DMS153 (cell line): ENCODE data around the gene DNAH9.

Experiments
- DNase-seq: peaks from one replicate; lab custom pipeline; 2025; lab: John Stamatoyannopoulos, UW

The DNAH9 gene, protein sequence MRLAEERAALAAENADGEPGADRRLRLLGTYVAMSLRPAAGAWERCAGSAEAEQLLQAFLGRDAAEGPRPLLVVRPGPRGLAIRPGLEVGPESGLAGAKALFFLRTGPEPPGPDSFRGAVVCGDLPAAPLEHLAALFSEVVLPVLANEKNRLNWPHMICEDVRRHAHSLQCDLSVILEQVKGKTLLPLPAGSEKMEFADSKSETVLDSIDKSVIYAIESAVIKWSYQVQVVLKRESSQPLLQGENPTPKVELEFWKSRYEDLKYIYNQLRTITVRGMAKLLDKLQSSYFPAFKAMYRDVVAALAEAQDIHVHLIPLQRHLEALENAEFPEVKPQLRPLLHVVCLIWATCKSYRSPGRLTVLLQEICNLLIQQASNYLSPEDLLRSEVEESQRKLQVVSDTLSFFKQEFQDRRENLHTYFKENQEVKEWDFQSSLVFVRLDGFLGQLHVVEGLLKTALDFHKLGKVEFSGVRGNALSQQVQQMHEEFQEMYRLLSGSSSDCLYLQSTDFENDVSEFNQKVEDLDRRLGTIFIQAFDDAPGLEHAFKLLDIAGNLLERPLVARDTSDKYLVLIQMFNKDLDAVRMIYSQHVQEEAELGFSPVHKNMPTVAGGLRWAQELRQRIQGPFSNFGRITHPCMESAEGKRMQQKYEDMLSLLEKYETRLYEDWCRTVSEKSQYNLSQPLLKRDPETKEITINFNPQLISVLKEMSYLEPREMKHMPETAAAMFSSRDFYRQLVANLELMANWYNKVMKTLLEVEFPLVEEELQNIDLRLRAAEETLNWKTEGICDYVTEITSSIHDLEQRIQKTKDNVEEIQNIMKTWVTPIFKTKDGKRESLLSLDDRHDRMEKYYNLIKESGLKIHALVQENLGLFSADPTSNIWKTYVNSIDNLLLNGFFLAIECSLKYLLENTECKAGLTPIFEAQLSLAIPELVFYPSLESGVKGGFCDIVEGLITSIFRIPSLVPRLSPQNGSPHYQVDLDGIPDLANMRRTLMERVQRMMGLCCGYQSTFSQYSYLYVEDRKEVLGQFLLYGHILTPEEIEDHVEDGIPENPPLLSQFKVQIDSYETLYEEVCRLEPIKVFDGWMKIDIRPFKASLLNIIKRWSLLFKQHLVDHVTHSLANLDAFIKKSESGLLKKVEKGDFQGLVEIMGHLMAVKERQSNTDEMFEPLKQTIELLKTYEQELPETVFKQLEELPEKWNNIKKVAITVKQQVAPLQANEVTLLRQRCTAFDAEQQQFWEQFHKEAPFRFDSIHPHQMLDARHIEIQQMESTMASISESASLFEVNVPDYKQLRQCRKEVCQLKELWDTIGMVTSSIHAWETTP (N-terminal part only)

DNA sequence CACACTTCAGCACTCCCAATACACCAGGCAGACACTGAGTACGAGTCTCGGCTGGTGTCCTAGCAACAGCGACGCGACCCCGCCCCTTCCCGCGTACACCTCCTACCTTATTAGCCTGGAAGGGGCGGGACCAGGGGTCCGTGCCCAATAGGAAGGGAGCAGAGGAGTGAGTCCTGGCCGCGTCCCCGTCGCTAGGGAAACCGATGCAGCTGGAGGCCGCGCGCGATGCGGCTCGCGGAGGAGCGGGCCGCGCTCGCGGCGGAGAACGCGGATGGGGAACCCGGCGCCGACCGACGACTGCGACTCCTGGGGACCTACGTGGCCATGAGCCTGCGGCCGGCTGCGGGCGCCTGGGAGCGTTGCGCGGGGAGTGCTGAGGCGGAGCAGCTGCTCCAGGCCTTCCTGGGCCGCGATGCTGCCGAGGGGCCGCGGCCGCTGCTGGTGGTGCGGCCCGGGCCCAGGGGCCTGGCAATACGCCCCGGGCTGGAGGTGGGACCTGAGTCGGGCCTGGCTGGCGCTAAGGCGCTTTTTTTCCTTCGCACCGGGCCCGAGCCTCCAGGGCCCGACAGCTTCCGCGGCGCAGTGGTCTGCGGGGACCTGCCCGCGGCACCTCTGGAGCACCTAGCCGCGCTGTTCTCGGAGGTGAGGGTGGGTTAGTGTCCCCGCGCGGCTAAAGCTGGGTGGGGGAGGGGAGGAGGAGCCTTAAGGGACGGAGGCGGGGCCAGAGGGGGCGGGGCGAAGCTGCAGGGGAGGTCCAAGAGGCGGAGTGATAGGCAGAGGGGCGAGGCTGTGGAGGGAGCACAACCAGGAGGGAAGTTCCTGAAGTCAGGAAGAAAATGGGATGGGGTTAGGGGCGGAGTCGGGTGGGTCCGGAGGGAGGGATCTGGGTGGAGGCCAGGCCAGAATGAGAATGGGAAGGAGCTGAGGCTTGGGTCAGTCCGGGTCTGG, at the start of gene DNAH9:
Gene DNAH9, plus strand, starts transcription at position 197 of the 948 bp plus-strand sequence. Its CDS starts 29 bp downstream, at position 226.
- DNase-seq: no peak

DNA sequence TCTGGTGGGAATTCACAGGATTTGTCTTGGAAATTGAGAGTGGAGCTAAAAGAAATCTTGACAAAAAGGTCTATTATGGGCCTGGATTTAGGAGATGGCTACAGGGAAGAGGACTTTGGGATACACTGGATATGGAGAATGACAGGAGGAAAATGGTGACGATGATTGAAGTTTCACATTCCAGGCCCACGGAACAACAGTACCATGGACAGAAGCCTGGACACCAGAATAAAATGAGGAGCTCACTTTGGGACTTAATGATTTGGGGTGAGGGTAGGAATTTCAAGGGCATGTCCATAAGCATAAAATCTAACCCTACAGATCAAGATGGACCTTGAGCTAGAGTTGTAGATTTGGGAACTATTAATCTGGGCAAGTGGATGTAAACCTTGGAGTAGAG, 47.8 kb upstream of the DNAH9 start:
- no peak for DNase-seq

DNA sequence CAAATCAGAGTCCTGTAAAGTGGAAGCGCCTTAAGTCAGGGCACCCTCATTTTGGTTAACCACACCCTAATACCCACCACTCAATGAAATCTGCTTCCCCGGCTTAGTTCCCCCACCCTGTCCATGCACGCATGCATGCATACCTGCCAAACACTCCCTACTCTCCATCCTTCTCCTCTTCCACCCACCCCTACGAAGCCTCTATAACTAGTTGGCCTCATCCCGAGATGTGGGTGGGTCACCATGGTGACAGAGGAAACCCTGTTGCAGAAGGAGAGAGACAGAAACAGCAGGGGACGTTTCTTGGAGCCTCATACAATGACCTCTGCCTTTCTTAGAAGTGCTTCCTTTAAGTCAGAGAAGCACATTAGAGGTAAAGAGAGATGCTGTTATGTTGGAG, 46.8 kb upstream of the DNAH9 start:
- DNase-seq: no peak

- DNase-seq: no peak
Measured at GRCh38 chr17:11553135-11553534, 45.1 kb upstream of the DNAH9 start.

GRCh38 chr17:11554042-11554441, 44.2 kb upstream of the DNAH9 start:
- DNase-seq: no peak

- DNase-seq: no peak
Measured at GRCh38 chr17:11554542-11554941, 43.7 kb upstream of the DNAH9 start.

DNA sequence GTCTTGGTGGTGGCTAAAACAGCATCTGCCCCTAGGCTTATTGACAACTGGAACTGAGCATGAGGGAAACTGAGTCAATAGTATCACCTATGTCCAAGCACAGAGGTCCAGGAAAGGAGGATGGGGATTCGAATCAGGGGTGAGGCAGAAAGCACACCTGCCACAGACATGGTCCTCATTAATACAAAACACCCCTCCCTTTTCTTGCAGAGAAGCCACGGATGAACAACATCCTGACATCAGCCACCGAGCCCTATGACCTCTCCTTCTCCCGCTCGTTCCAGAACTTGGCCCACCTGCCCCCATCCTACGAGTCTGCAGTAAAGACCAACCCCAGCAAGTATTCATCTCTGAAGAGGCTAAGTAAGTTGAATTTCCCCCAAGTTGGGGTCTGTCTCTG, 42.7 kb upstream of the DNAH9 start:
- no peak for DNase-seq

- DNase-seq: no peak
Measured at GRCh38 chr17:11557727-11558452, 40.4 kb upstream of the DNAH9 start.

GRCh38 chr17:11558681-11559234, 39.5 kb upstream of the DNAH9 start:
- DNase-seq: no peak

GRCh38 chr17:11559601-11560000, 38.7 kb upstream of the DNAH9 start:
- no peak for DNase-seq

- DNase-seq: no peak
Measured at GRCh38 chr17:11561281-11561680, 37.0 kb upstream of the DNAH9 start.

DNA sequence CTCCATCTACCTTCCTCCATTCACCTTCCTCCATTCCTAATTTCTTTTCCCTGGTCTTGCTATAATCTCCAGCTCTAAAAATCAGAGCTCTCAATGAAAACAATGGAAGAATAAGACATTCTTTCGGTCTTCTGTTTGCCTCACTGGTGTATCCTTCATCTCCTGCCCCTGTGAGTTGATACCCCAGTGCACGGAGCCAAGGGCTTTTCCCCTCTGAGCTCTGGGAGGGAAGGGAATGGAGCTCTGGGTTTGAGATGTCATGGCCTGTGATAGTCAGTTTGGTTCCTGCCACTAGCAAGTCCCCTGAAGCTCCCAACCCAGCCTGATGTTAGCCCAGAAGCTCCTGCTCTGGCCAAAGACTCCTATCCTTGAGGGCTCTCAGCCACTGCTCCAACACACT, 36.6 kb upstream of the DNAH9 start:
- DNase-seq: no peak

DNA sequence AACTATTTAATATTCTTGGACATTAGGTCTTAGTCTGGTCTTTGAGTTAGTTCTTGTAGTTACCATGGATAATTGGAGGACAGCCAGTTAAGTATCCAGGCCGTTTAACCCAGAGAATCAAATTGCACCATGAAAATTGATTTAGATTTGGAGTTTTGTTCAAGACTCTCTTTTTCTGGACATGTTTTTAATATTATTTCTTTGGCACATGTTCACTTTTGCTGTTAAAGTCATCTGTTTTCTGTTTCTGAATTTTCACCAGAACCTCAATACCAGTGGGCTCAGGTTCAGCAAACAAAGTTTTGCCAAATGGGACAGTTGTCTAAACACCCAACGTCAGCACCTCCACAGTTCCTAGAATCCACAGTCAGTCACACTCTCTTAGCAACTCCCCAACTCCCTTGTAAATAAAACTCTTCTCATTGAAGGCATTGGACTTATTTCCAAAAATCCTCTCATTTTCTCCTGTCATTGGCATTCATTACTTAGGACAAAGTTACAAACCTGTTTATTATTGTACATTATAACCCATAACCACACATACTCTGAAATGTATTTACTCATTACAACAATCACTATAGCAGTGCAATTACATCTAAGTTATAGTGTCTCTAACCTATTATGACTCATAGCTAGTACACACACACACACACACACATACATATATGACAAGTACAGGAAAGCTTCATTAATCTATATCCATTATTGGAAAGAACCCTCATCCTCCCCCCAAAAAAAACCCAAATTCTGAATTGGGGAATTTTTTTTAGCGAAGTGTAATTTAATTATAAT, 33.5 kb upstream of the DNAH9 start:
- DNase-seq: no peak

- no peak for DNase-seq
Measured at GRCh38 chr17:11565591-11565990, 32.7 kb upstream of the DNAH9 start.

DNA sequence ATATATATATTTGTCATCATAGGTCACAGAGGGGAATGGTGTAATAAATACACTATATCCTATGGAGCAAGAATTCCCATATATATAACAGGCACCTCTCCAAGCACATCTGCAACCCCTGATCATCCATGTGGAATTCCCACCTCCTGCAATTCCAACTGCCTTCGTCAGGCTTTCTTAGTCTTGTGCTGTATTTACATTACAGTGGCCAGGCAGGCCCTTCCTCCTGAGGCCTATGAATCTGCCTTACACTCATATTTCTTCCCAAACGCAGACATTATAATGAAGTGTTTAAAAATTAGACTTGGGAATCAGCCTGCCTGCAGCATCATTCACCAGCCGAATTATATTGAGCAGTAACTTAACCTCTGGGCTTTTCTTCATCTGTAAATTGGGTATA, 19.3 kb upstream of the DNAH9 start:
- no peak for DNase-seq

DNA sequence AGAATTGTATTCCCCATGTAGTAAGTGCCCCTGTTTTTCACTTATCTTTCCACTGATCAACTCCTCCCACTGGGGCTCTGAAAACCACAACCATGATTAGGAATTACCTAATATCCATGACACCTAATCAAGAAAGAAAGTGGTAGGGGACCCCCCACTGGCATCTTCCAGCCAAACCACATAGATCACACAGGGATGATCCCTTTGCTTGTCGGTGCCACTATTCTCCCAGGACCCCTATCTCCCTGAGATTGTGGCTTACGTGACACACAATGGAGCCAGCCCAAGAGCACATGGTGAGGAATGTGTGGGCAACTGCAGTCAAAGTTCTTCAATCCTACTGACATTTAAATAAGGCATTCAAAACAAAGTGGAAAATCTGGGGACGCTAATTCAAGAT, 17.6 kb upstream of the DNAH9 start:
- DNase-seq: no peak

DNA sequence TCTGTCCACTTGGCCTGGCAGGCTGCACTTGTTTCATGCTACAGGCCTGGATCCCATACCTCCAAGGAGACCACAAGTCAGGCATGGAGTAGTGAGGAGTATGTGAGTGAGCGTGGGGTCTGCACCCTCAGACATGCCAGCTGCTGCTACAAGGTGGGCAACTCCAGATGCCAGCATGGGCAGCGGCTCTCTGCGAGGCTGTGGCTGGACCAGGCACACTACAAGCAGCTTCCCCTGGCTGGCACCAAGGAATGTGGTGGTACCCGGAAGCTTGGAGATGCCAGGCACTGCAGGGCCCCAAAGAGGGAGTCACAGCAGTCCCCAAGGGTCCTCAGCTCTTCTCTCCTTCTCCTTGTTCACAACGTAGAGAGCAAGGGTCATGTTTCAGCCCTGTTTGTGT, 16.1 kb upstream of the DNAH9 start:
- DNase-seq: no peak

- DNase-seq: no peak
Measured at GRCh38 chr17:11583306-11583992, 14.8 kb upstream of the DNAH9 start.

GRCh38 chr17:11589716-11590115, 8.6 kb upstream of the DNAH9 start:
- DNase-seq: no peak
